HG03571 (cell line): ENCODE measurements around the gene PRR15.

ENCODE experiments used
- ATAC-seq: cut with Tn5 transposase; IDR thresholded peaks from one replicate; pipeline ENCODE4 v1.9.1; 2021; ENCODE audit not compliant: unreplicated experiment

Gene PRR15

GRCh38 chr7:29607889-29608288 is 44.3 kb downstream of the PRR15 start:
- ATAC-seq, result no peak

GRCh38 chr7:29609162-29610037 is 45.8 kb downstream of the PRR15 start:
- no peak for ATAC-seq

GRCh38 chr7:29610086-29610485 is 46.5 kb downstream of the PRR15 start:
- ATAC-seq, result no peak

- ATAC-seq, result no peak
Measured at GRCh38 chr7:29611941-29612544, 48.4 kb downstream of the PRR15 start.

GRCh38 chr7:29612596-29612995 is 49.0 kb downstream of the PRR15 start:
- no peak for ATAC-seq

- no peak for ATAC-seq
Measured at GRCh38 chr7:29613100-29613499, 49.5 kb downstream of the PRR15 start.

- no peak for ATAC-seq
Measured at GRCh38 chr7:29614229-29614628, 50.6 kb downstream of the PRR15 start.
